Measurements from ENCODE around the gene LAMA5. TPM values are rescaled to one million over a fixed set of nuclear protein-coding genes. Genes with fewer than 3 reads are reported as not detected.

The LAMA5 gene
- total RNA-seq (2014; rRNA removed; shearing (Covaris generic)): 63.8 and 81.2 TPM in 2 replicates

GRCh38 chr20:62367136-62367632, at the start of gene LAMA5:
Gene LAMA5 (minus strand): TSS chr20:62367312. CDS start chr20:62367245, 67 bp downstream.
- DNase-seq (ENCODE audit: low spot score): no peak

GRCh38 chr20:62415354-62416111, 48.4 kb upstream of the LAMA5 start:
- no peak for DNase-seq (ENCODE audit: low spot score)

- no peak for DNase-seq (ENCODE audit: low spot score)
Observed at GRCh38 chr20:62413896-62414481, 46.9 kb upstream of the LAMA5 start.

GRCh38 chr20:62413025-62413570, 46.0 kb upstream of the LAMA5 start:
- DNase-seq (ENCODE audit: low spot score): no peak

- DNase-seq (ENCODE audit: low spot score): no peak
Observed at GRCh38 chr20:62412194-62413024, 45.3 kb upstream of the LAMA5 start.

GRCh38 chr20:62411479-62412193, 44.5 kb upstream of the LAMA5 start:
- no peak for DNase-seq (ENCODE audit: low spot score)

- no peak for DNase-seq (ENCODE audit: low spot score)
Observed at GRCh38 chr20:62410746-62411478, 43.8 kb upstream of the LAMA5 start.

GRCh38 chr20:62409931-62410745, 43.0 kb upstream of the LAMA5 start:
- DNase-seq (ENCODE audit: low spot score): peak; percentile 65

- DNase-seq (ENCODE audit: low spot score): no peak
Observed at GRCh38 chr20:62409086-62409853, 42.2 kb upstream of the LAMA5 start.

- DNase-seq (ENCODE audit: low spot score): no peak
Observed at GRCh38 chr20:62408640-62409039, 41.5 kb upstream of the LAMA5 start.

- DNase-seq (ENCODE audit: low spot score): no peak
Observed at GRCh38 chr20:62408055-62408454, 40.9 kb upstream of the LAMA5 start.

GRCh38 chr20:62407221-62407992, 40.3 kb upstream of the LAMA5 start, which contains the start of gene CABLES2:
Gene CABLES2 (minus strand): TSS chr20:62407285. CDS start chr20:62407276, 9 bp downstream.
- peak; percentile 81 for DNase-seq (ENCODE audit: low spot score)

GRCh38 chr20:62406635-62407176, 39.6 kb upstream of the LAMA5 start:
- DNase-seq (ENCODE audit: low spot score): no peak

GRCh38 chr20:62405981-62406513, 38.9 kb upstream of the LAMA5 start:
- no peak for DNase-seq (ENCODE audit: low spot score)

- DNase-seq (ENCODE audit: low spot score): no peak
Observed at GRCh38 chr20:62405108-62405980, 38.2 kb upstream of the LAMA5 start.

- no peak for DNase-seq (ENCODE audit: low spot score)
Observed at GRCh38 chr20:62404761-62405107, 37.6 kb upstream of the LAMA5 start.
